Dendritic cell treated with granulocyte-macrophage colony-stimulating factor and Interleukin-4, amounts not matched to agents 40 ng/mL and 50 ng/mL, for 4 days (primary cell): Measurements from ENCODE around the gene RNF20.

Source experiments
- H3K27ac Mint-ChIP-seq: one replicate; pipeline ENCODE4 v1.8.0; 2022; ENCODE audit warnings: mild to moderate bottlenecking, mixed read lengths
- H3K27me3 Mint-ChIP-seq: one replicate; pipeline ENCODE4 v1.8.0; 2022; ENCODE audit warnings: mild to moderate bottlenecking, mixed read lengths
- H3K36me3 Mint-ChIP-seq: one replicate; pipeline ENCODE4 v1.8.0; 2022; ENCODE audit warnings: low read depth, mixed read lengths
- H3K4me1 Mint-ChIP-seq: one replicate; pipeline ENCODE4 v1.8.0; 2022; ENCODE audit warnings: low read depth, mixed read lengths
- H3K4me3 Mint-ChIP-seq: one replicate; pipeline ENCODE4 v1.8.0; 2022; ENCODE audit warnings: mild to moderate bottlenecking, moderate library complexity, mixed read lengths
- H3K9me3 Mint-ChIP-seq: one replicate; pipeline ENCODE4 v1.8.0; 2022; ENCODE audit warnings: mixed read lengths
- intact Hi-C: fragments of 100-400 bp; cut with micrococcal nuclease; formaldehyde crosslinking; loops from one replicate; pipeline ENCODE4 v1.15.0; 2022

Gene RNF20, protein sequence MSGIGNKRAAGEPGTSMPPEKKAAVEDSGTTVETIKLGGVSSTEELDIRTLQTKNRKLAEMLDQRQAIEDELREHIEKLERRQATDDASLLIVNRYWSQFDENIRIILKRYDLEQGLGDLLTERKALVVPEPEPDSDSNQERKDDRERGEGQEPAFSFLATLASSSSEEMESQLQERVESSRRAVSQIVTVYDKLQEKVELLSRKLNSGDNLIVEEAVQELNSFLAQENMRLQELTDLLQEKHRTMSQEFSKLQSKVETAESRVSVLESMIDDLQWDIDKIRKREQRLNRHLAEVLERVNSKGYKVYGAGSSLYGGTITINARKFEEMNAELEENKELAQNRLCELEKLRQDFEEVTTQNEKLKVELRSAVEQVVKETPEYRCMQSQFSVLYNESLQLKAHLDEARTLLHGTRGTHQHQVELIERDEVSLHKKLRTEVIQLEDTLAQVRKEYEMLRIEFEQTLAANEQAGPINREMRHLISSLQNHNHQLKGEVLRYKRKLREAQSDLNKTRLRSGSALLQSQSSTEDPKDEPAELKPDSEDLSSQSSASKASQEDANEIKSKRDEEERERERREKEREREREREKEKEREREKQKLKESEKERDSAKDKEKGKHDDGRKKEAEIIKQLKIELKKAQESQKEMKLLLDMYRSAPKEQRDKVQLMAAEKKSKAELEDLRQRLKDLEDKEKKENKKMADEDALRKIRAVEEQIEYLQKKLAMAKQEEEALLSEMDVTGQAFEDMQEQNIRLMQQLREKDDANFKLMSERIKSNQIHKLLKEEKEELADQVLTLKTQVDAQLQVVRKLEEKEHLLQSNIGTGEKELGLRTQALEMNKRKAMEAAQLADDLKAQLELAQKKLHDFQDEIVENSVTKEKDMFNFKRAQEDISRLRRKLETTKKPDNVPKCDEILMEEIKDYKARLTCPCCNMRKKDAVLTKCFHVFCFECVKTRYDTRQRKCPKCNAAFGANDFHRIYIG

GRCh38 chr9:101533334-101534204, at the start of gene RNF20:
TSS of gene RNF20 (plus strand) at chr9:101533853. CDS start at chr9:101535424, 1,571 bp downstream.
- Mint-ChIP-seq H3K4me1 (peaks cover 6% of the 10 kb centered on the region), H3K27me3 (peaks cover 5% of the 10 kb centered on the region), H3K36me3 (peaks cover 16% of the 10 kb centered on the region), H3K27ac (peak within 1 kb of the TSS; percentile 97), H3K4me3 (peak within 1 kb of the TSS; percentile 85), H3K9me3 (no peaks in the 10 kb centered on the region)
- intact Hi-C loops = loop anchor here (5.0 kb wide), 1 partner anchor 44 kb away; no protein-coding TSS in a partner anchor

DNA sequence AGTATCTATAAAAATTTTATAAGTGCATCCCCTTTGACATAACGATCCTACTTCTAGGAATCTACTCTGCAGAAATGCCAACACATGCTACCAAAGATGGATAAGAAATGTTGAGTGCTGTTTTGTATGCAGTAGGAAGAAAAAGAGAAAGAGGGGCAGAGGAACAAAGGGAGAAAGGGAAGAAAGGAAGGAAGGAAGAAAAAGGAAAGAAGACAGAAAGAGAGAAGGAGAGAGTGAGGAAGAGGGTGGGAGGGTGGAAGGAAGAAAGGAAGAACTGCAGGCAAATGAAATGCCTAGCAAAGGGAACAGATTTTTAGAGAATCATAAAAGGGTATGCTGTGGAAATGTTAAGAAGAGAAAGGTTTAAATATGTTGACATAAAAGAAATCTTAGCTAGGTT, 49.6 kb upstream of the RNF20 start:
- H3K36me3 Mint-ChIP-seq = no peaks in the 10 kb centered on the region
- no peaks in the 10 kb centered on the region for H3K9me3 Mint-ChIP-seq
- peaks cover 40% of the 10 kb centered on the region for H3K27me3 Mint-ChIP-seq
- H3K4me1 Mint-ChIP-seq = peaks cover 14% of the 10 kb centered on the region
- no peak overlapping the region for H3K4me3 Mint-ChIP-seq
- no peak overlapping the region for H3K27ac Mint-ChIP-seq
- intact Hi-C loops = no loop called here

GRCh38 chr9:101485924-101486692, 47.5 kb upstream of the RNF20 start:
- H3K9me3 Mint-ChIP-seq = no peaks in the 10 kb centered on the region
- H3K27me3 Mint-ChIP-seq = peaks cover 40% of the 10 kb centered on the region
- no peak overlapping the region for H3K27ac Mint-ChIP-seq
- no peaks in the 10 kb centered on the region for H3K36me3 Mint-ChIP-seq
- intact Hi-C loops = no loop called here
- H3K4me1 Mint-ChIP-seq = peaks cover 14% of the 10 kb centered on the region
- no peak overlapping the region for H3K4me3 Mint-ChIP-seq

DNA sequence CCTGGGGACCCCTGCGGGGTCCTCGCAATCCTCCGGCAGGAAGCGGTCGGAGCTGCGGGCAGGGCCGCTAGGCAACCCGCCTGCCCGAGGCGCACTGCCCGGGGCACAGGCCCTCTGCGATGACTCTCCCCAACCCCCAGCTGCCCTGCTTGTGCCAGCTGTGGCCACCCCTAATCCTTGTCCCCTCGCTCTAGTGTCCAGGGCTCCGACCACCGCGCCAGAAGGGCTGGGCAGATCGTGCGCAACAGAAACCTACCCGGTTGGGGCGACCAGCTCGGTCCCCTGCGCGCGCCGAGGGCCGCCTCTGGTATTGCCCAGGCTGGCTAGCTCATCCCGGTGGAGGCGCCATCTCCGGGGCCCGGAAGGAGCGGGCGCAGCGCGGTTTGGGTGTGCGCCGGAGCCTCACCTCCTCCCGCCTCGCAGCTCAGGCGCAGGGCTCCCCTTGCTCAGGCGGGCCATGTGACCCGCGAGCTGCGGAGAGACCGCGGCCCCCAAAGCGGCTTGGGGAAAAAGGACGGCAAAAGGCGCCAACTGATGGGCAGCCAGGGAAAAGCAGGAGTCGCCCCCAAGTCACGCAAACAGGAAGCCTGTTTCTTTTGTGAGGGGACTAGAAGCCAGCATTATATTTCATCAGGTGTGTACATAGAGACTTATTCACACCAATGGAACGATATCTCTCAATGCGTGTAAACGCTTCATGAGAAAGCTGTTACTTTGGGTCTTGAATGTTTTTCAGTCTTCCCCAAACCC, 46.8 kb upstream of the RNF20 start:
- intact Hi-C loops = no loop called here
- Mint-ChIP-seq H3K27me3 (peaks cover 40% of the 10 kb centered on the region), H3K36me3 (no peaks in the 10 kb centered on the region), H3K4me1 (peaks cover 14% of the 10 kb centered on the region), H3K4me3 (no peak overlapping the region), H3K9me3 (no peaks in the 10 kb centered on the region), H3K27ac (no peak overlapping the region)

GRCh38 chr9:101487443-101487840, 46.2 kb upstream of the RNF20 start:
- peaks cover 40% of the 10 kb centered on the region for H3K27me3 Mint-ChIP-seq
- no peak overlapping the region for H3K4me3 Mint-ChIP-seq
- intact Hi-C loops = no loop called here
- no peak overlapping the region for H3K27ac Mint-ChIP-seq
- peaks cover 14% of the 10 kb centered on the region for H3K4me1 Mint-ChIP-seq
- H3K9me3 Mint-ChIP-seq = no peaks in the 10 kb centered on the region
- no peaks in the 10 kb centered on the region for H3K36me3 Mint-ChIP-seq

DNA sequence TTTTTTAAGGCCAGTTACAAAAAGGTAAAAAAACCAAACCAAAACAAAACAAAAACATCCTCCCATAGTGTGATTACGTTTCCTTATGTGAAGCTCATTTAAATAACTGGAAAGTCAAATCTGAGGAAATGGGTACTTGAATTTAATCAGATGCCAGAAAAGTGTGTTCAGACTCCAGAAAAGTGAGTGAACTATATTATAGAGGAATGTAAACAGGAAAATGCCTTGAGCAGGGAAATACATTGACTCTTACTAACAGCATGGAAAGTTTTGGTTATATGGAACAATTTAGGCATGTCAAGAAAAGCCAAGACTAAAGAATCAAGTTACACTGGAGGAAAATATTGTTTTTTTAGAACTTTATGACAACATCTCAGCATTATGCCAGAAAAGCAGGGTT, 37.8 kb upstream of the RNF20 start:
- intact Hi-C loops = no loop called here

GRCh38 chr9:101498323-101498722, 35.3 kb upstream of the RNF20 start:
- Mint-ChIP-seq H3K4me3 (no peak overlapping the region), H3K9me3 (no peaks in the 10 kb centered on the region), H3K4me1 (no peaks in the 10 kb centered on the region), H3K36me3 (no peaks in the 10 kb centered on the region), H3K27ac (no peak overlapping the region), H3K27me3 (no peaks in the 10 kb centered on the region)
- intact Hi-C loops = no loop called here

More for the DNA sequence above, 37.8 kb upstream of the RNF20 start:
- Mint-ChIP-seq H3K36me3 (no peaks in the 10 kb centered on the region), H3K4me3 (no peak overlapping the region), H3K27ac (no peak overlapping the region), H3K9me3 (no peaks in the 10 kb centered on the region), H3K27me3 (no peaks in the 10 kb centered on the region), H3K4me1 (no peaks in the 10 kb centered on the region)

DNA sequence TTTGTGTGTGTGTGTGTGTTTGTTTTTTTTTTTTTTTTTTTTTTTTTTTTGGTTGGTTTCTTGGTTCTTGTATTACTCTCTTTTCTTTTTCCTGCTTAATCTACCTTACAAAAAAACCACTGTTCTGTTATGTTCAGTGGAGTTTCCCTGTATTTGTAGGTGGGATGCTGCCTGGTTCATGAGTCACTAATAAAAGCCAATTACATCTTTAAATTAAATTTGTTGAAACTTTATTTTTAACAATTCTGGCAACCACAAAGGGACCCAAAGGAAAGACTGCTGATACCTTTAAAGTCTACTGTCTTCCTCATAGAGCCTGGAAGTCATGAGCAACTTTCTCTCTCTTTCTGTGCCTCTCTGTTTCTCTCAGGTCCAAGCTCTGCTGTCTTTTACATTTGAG, 29.5 kb upstream of the RNF20 start:
- Mint-ChIP-seq H3K4me3 (no peak overlapping the region), H3K36me3 (no peaks in the 10 kb centered on the region), H3K4me1 (no peaks in the 10 kb centered on the region), H3K27ac (no peak overlapping the region), H3K27me3 (no peaks in the 10 kb centered on the region), H3K9me3 (no peaks in the 10 kb centered on the region)
- intact Hi-C loops = no loop called here

DNA sequence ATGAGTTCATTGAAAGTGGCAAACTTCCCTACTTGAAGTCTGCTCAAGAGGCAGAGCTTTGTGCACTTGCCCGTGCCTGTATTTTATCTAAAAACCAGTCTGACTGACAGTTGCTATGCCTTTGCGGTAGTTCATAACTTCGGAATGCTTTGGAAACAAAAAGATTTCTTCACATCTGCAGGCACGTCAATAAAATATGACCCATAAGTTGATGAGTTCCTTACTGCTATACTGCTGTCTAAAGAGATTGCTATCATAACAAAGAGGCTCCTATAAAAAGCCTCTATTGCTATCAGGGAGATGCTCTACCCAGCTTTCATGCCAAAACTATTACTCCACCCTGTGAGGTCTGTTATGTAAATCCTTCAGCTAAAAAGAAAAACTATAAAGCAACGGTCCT, 25.4 kb upstream of the RNF20 start:
- no peak overlapping the region for H3K4me3 Mint-ChIP-seq
- no peak overlapping the region for H3K27ac Mint-ChIP-seq
- no peaks in the 10 kb centered on the region for H3K27me3 Mint-ChIP-seq
- no peaks in the 10 kb centered on the region for H3K9me3 Mint-ChIP-seq
- no peaks in the 10 kb centered on the region for H3K4me1 Mint-ChIP-seq
- no peaks in the 10 kb centered on the region for H3K36me3 Mint-ChIP-seq
- intact Hi-C loops = no loop called here

DNA sequence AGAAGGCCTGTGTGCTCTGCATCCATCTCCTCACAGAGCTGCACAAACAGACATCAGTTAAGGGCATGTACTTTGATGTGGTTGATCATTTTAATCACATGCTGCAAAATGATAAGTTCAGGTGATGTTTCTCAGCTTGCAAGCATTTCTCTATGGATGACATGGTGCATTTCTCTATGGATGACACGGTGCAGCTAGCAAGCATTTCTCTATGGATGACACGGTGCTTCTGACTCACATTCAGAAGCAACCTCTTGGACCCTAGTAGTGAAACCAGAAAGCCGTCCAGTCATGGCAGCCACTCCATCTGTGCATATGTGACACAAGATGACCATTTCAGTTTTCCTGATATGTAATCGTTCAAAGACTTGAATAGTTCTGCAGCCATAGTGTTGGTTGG, 24.1 kb upstream of the RNF20 start:
- Mint-ChIP-seq H3K9me3 (no peaks in the 10 kb centered on the region), H3K27ac (no peak overlapping the region), H3K36me3 (no peaks in the 10 kb centered on the region), H3K27me3 (no peaks in the 10 kb centered on the region), H3K4me3 (no peak overlapping the region), H3K4me1 (no peaks in the 10 kb centered on the region)
- intact Hi-C loops = no loop called here

DNA sequence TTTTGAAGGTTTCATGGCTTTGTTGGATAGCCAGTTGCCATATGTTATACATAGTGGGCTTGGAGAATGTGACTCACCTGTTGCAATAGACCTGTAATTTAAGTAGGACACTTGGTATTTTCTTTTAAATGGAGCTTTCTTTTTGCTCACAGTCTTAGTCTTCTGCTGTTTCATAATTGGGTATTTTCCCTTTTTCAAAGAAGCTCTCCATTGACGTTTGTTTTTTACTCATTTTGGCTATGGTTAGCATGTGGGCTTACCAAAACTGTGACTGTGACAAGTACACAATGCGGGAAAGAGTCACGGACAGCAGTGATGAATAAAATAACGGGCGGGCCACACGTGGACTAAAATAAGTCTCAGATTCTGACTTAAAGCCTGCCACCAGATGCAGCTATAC, 23.2 kb upstream of the RNF20 start:
- Mint-ChIP-seq H3K9me3 (no peaks in the 10 kb centered on the region), H3K4me3 (no peak overlapping the region), H3K27ac (no peak overlapping the region), H3K4me1 (no peaks in the 10 kb centered on the region), H3K27me3 (no peaks in the 10 kb centered on the region), H3K36me3 (no peaks in the 10 kb centered on the region)
- intact Hi-C loops = no loop called here

DNA sequence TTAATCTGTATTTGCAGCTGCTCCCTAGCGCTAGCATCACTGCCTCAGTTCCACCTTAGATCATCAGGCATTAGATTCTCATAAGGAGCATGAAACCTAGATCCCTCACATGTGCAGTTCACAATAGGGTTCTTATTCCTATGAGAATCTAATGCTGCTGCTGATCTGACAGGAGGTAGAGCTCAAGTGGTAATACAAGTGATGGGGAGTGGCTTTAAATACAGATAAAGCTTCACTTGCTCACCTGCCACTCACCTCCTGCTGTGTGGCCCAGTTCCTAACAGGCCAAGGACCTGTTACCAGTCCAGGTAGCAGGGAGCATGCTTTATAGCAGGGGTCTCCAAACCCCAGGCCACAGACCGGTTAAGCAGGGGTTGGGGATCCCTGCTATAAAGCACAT, 22.6 kb upstream of the RNF20 start:
- Mint-ChIP-seq H3K9me3 (no peaks in the 10 kb centered on the region), H3K4me3 (no peak overlapping the region), H3K36me3 (no peaks in the 10 kb centered on the region), H3K27me3 (no peaks in the 10 kb centered on the region), H3K4me1 (no peaks in the 10 kb centered on the region), H3K27ac (no peak overlapping the region)
- intact Hi-C loops = no loop called here
